Measurements from ENCODE around the gene ID2. TPM values are rescaled to one million over a fixed set of nuclear protein-coding genes. Genes with fewer than 3 reads are reported as not detected.
A peak's percentile ranks its signal among the peaks of the same experiment; 100 is the strongest.

ID2 gene
- total RNA-seq, 2 experiments from 2014 or later, result 126 to 134 TPM

DNA sequence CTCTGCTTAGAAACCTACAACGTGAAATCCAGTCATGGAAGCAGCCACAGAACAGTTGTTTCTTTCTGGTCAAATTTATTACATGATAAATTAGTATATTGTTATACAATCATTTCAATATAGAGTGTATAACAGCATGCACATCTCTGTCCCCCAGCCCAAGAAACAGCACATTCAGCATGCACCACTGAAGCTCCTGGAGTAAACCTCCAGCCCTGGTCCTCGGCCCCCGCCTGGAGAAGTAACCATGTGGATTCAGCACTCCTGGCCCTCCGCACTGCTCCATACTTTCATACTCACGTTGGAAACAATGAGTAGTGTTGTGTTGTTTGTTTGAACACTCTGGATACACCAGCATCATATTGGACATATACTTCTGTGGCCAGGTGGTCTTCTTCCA is 15.3 kb upstream of the ID2 start:
- H3K4me1 Mint-ChIP-seq, result peaks cover 22% of the 10 kb centered on the region
- no peak overlapping the region for H3K27ac Mint-ChIP-seq
- DNase-seq, result no peak
- no peaks in the 10 kb centered on the region for H3K36me3 Mint-ChIP-seq (ENCODE audit: low read depth)
- H3K27me3 Mint-ChIP-seq, result peaks cover 8% of the 10 kb centered on the region
- ChIA-PET CTCF (no interaction called here), POLR2A (no interaction called here)
- H3K4me3 Mint-ChIP-seq, result no peak overlapping the region
- H3K9me3 Mint-ChIP-seq, result peaks cover 3% of the 10 kb centered on the region

DNA sequence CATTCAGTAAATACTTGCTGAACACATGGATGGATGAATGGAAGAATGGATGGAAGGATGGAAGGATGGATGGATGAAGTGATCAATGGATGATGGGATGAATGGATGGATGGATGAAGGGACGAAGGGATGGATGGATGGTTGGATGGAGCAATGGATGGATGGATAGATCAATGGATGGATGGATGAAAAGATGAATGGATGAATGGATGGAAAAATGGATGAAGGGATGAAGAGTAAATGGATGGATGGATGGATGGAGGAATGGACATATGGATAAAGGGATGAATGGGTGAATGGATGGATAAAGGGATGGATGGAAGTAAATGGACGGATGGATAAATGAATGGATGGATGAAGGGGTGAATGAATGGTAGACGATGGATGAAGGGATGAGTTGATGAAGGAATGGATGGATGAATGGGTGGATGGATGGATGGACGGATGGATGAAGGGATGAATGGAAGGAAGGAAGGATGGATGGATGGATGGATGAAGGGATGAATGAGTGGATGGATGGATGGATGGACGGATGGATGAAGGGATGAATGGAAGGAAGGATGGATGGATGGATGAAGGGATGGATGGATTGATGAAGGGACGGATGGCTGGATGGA is 13.9 kb upstream of the ID2 start:
- no peaks in the 10 kb centered on the region for H3K36me3 Mint-ChIP-seq (ENCODE audit: low read depth)
- H3K4me1 Mint-ChIP-seq, result peaks cover 20% of the 10 kb centered on the region
- POLR2A ChIA-PET, result no interaction called here

DNA sequence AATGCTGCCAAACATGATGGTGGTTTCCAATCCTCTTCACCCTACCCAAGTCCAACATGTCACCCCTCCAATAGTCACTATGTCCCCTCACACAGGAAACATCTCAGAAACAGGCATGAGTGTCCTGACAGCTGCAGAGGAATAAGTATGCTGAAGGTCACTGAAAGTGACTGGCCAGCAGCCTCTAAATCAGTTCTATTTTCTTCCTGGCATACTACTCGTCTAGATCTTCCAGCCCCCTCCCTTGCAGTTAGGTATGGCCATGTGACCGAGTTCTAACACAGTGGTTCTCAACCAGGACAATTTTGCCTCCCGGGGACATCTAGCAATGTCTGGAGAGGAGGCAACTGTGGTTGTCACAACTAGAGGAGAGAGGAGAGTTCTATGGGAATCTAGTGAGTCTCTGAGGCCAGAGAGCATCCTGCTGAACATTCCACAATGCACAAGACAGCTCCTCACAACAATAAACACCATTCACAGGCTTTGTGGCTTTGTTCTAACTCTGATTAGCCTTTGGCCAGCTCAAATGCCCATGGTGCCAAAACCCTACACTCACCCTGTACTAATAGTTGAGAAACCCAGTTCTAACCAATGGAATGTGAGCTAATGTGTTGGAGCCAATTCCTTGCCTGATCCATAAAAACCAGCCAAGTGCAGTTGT is 12.6 kb upstream of the ID2 start:
- H3K36me3 Mint-ChIP-seq (ENCODE audit: low read depth), result peaks cover 7% of the 10 kb centered on the region
- no peak overlapping the region for H3K27ac Mint-ChIP-seq
- ChIA-PET POLR2A (no interaction called here), CTCF (interaction anchor here (1.1 to 1.2 kb wide), 2 partner anchors 10 to 13 kb away, joined by 3 to 5 read pairs; partner anchors contain the start of gene ID2)
- DNase-seq, result no peak
- H3K27me3 Mint-ChIP-seq, result peaks cover 18% of the 10 kb centered on the region
- peaks cover 14% of the 10 kb centered on the region for H3K4me1 Mint-ChIP-seq
- H3K9me3 Mint-ChIP-seq, result peaks cover 13% of the 10 kb centered on the region
- H3K4me3 Mint-ChIP-seq, result no peak overlapping the region

More for the DNA sequence above, 13.9 kb upstream of the ID2 start:
- Mint-ChIP-seq H3K27me3 (peaks cover 8% of the 10 kb centered on the region), H3K4me3 (no peak overlapping the region), H3K9me3 (peaks cover 3% of the 10 kb centered on the region), H3K27ac (no peak overlapping the region)
- DNase-seq, result no peak
- CTCF ChIA-PET, result no interaction called here

DNA sequence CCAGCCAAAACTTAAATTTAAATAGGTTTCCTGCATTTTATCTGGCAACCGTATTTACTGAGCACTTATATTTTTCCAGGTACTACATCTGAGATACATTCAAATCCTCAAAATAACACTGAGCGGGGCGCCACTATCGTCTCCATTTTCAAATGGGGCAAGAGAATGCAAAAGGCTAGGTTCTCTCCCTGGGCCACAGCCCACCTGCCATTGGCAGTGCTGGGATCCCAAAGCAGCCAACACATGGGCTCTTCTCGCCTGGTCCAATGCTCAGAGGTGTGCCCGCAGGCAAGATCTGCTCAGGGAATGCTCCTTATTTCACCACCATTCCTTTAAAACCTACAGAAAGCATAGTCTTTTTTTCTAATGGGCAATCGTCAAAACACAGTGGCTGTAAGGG is 11.3 kb upstream of the ID2 start:
- H3K27ac Mint-ChIP-seq, result no peak overlapping the region
- H3K36me3 Mint-ChIP-seq (ENCODE audit: low read depth), result peaks cover 15% of the 10 kb centered on the region
- H3K4me1 Mint-ChIP-seq, result peaks cover 2% of the 10 kb centered on the region
- DNase-seq, result no peak
- H3K4me3 Mint-ChIP-seq, result no peak overlapping the region
- peaks cover 28% of the 10 kb centered on the region for H3K27me3 Mint-ChIP-seq
- CTCF ChIA-PET, result interaction anchor here (1.1 kb wide), 1 partner anchor 11 kb away, joined by 3 read pairs; the partner anchor contains the start of gene ID2
- POLR2A ChIA-PET, result no interaction called here
- H3K9me3 Mint-ChIP-seq, result peaks cover 16% of the 10 kb centered on the region

DNA sequence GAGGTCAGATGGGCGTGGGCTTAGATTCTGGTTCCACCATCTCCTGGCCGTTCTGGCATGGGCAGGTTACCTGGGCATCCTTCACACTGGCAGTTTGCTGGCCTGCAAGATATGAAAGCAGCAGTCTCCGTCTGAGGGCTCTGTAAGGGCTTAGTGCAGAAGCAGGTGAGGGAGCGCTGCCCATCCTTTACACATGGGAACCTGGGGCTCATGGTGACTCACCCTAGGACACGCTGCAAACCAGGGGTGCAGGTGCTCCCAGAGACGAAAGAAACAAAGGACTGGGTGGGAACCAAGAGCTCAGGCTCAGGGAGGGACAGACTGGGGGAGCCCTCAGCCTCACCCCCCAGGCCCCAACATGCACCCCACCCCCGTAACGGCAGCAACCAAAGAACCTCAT is 10.7 kb upstream of the ID2 start:
- POLR2A ChIA-PET, result no interaction called here
- no peak overlapping the region for H3K4me3 Mint-ChIP-seq

DNA sequence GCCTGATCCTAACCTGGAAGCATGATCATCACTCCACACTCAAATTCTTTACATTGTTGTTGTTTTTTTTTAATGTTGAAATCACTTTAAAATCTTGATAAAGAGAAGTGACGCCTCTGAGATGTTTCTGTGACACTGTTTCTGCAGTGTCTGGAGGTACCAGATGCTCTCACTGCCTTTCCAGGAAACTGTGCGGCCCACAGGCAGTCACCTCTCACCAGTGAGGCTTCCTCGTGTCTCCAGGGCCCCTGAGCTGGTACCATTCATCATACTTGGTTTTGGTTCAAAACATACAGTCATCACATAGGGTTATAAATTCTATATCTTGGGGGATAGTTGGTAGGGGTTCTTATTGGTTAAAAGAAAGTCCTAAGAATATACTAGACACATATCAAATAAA is 10.1 kb upstream of the ID2 start:
- Mint-ChIP-seq H3K36me3 (ENCODE audit: low read depth) (peaks cover 22% of the 10 kb centered on the region), H3K4me3 (no peak overlapping the region), H3K27me3 (peaks cover 39% of the 10 kb centered on the region), H3K27ac (no peak overlapping the region), H3K9me3 (peaks cover 20% of the 10 kb centered on the region), H3K4me1 (peaks cover 7% of the 10 kb centered on the region)
- no peak for DNase-seq
- POLR2A ChIA-PET, result no interaction called here
- CTCF ChIA-PET, result interaction anchor here (0.7 to 0.8 kb wide), 2 partner anchors 18 to 125 kb away, joined by 3 read pairs; no protein-coding TSS in a partner anchor

More for the DNA sequence above, 10.7 kb upstream of the ID2 start:
- Mint-ChIP-seq H3K4me1 (peaks cover 4% of the 10 kb centered on the region), H3K36me3 (ENCODE audit: low read depth) (peaks cover 21% of the 10 kb centered on the region), H3K27me3 (peaks cover 34% of the 10 kb centered on the region), H3K9me3 (peaks cover 20% of the 10 kb centered on the region), H3K27ac (no peak overlapping the region)
- DNase-seq, result no peak
- CTCF ChIA-PET, result no interaction called here

DNA sequence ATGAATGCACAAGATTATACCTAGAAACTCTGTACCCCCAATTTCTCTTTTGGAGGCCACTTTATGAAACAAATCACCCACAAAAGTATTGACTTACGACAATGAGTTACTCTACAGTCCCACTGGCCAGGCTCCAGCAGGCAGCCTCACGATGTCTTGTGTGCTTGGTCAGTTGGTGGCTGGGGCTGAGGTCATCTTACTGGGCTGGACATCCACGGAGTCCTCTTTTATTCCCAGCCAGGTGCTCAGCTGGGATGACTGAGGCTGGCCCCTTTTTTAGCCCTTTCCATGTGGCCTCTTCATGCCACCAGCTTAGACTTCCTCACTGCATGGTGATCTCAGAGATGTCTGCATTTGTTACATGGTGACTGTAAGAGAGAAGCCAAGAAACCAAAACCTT is 8.9 kb upstream of the ID2 start:
- Mint-ChIP-seq H3K27me3 (peaks cover 50% of the 10 kb centered on the region), H3K4me3 (no peak overlapping the region), H3K4me1 (peaks cover 17% of the 10 kb centered on the region), H3K9me3 (peaks cover 20% of the 10 kb centered on the region), H3K36me3 (ENCODE audit: low read depth) (peaks cover 22% of the 10 kb centered on the region), H3K27ac (no peak overlapping the region)
- no peak for DNase-seq
- ChIA-PET POLR2A (no interaction called here), CTCF (interaction anchor here (0.8 kb wide), 1 partner anchor 19 kb away, joined by 3 read pairs; no protein-coding TSS in a partner anchor)

DNA sequence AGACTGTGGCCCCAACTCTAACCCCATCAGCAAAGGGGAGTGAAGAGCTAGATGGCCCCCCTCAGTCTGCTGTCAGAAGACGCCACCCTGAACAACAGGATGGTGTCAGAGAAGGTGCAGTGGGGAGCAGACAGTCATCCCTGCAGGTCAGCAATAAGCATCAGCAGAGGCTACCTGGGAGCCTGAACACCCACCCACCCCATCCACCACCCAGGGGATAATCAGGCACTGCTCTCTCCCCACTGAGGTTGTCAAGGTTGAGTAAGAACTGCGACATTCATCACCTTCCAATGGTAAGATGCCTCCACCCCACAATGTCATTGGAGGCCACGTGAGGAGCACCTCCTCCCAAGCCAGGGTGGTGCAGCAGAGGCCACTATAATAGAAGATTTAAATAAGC is 8.5 kb upstream of the ID2 start:
- Mint-ChIP-seq H3K36me3 (ENCODE audit: low read depth) (peaks cover 22% of the 10 kb centered on the region), H3K4me3 (no peak overlapping the region), H3K4me1 (peaks cover 21% of the 10 kb centered on the region), H3K27me3 (peaks cover 52% of the 10 kb centered on the region), H3K27ac (no peak overlapping the region), H3K9me3 (peaks cover 20% of the 10 kb centered on the region)
- POLR2A ChIA-PET, result no interaction called here
- no peak for DNase-seq
- CTCF ChIA-PET, result no interaction called here

DNA sequence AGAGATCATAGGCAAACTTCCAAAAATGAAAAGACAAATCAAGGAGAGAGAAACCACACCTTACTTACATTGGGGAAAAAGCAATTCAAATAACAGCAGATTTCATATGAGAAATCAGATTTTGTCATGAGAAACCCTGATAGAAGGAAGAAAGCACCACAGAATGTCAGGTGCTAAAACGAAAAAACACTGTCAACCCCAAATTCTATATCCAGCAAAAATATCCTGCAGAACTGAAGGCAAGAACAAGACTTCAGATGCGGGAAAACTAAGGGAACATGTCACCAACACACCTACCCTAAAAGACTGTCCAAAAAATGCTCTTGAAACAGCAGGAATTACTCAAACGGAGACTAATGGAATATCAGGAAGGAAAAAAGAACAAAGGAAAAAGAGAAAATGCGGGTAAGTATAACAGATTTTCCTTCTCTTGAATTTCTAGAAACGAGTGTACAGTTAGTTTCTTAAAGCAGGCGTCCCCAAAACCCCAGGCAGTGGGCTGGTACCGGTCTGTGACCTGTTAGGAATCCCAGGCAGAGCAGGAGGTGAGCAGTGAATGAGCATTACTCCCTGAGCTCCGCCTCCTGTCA is 7.3 kb upstream of the ID2 start:
- ChIA-PET CTCF (no interaction called here), POLR2A (no interaction called here)
- Mint-ChIP-seq H3K27ac (no peak overlapping the region), H3K27me3 (peaks cover 52% of the 10 kb centered on the region), H3K4me1 (peaks cover 25% of the 10 kb centered on the region), H3K4me3 (no peak overlapping the region), H3K36me3 (ENCODE audit: low read depth) (peaks cover 22% of the 10 kb centered on the region), H3K9me3 (peaks cover 20% of the 10 kb centered on the region)
- DNase-seq, result no peak

DNA sequence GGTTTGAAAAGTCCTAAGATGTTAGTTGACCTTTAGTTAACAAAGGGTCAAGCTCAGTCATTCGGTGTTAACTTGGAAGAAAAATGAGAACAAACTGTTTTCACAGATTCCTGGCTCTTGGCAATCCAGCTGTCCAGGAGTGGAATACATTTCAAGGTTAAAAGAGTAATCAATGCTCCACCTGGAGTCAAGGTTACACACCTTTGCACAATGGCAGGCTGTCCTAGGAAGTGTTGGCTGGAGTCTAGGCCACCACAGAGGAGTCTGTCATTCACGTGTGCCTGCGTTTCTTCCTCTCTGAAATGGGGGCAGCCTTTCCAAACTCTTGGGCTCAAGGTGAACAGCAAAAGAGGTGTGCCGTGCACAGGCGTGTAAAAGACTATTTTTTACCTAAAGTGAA is 6.3 kb upstream of the ID2 start:
- CTCF ChIA-PET, result no interaction called here
- H3K9me3 Mint-ChIP-seq, result peaks cover 20% of the 10 kb centered on the region
- peaks cover 22% of the 10 kb centered on the region for H3K36me3 Mint-ChIP-seq (ENCODE audit: low read depth)
- H3K4me3 Mint-ChIP-seq, result no peak overlapping the region
- POLR2A ChIA-PET, result no interaction called here
- peaks cover 52% of the 10 kb centered on the region for H3K27me3 Mint-ChIP-seq
- DNase-seq, result no peak
- H3K27ac Mint-ChIP-seq, result no peak overlapping the region
- H3K4me1 Mint-ChIP-seq, result peaks cover 34% of the 10 kb centered on the region

DNA sequence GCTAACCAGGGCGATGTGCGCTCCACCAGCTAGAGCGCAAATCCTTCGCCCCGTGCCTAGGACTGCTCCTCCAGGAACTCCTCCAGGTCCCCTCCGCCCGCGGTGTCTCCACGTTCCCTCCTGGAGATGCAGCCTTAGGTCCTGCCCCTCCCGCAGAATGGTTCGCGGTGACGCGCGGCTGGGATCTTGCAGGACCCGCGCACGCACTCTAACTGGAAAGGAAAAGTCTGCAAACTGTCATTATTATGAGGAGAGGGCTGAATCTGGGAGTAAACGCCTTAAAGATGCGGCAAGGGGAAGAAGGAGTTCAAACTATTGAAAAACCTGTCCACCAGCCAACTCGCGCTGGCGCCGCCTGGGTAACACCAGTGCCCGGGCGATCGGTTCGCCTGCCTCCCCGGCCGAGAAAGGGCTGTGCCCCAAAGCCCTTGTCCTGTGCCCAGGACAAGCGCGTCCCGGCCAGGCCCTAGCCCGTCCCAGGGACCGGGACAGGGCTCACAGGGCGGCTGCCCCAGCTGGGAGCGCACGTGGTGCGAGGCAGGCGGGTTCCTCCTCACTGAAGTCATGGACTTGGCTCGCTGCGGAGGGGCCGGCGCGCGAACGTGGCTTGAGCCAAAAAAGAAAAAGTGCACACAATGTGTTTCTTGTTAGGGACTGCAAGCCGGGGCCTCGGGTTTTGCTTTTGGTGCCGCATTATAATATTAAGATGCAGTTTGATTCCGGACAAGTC is 5.5 kb upstream of the ID2 start:
- Mint-ChIP-seq H3K27ac (no peak overlapping the region), H3K36me3 (ENCODE audit: low read depth) (peaks cover 22% of the 10 kb centered on the region), H3K4me1 (peaks cover 42% of the 10 kb centered on the region), H3K4me3 (no peak overlapping the region), H3K9me3 (peaks cover 20% of the 10 kb centered on the region), H3K27me3 (peaks cover 49% of the 10 kb centered on the region)
- no peak for DNase-seq
- CTCF ChIA-PET, result no interaction called here
- POLR2A ChIA-PET, result no interaction called here

DNA sequence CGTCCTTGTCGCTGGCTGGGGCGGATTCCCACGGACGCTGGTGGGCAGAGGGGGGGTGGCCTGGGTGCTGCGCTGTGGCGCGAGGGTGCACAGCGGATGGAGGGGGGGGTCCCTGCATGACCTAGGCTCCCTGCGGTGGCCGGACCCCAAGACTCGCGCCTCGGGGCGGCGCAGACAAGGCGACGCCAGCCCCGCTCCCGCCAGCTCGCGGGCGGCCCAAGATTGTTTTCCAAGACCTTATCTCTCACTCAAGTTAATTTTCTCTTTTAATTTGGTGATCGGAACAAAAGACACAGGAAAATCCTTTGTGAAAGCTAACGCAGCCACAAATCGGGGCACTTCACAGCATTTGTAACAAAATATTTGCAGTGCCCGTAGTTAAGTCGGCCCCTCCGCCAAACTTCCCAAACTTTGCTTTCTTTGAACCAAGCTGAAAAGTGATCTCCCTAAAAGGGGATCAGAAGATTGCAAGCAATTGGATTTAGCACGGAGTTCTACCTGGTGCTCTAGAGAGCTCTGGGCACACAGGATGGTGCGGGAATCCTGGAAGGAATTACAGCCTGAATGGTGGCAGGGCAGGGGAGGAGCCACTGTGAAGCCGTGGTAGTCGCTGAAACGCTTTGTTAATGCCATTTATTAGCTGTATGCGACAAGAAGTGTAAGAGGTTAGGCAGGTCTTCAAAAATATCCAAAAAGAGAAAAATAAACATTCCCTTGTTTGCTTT is 4.8 kb upstream of the ID2 start:
- peaks cover 40% of the 10 kb centered on the region for H3K4me1 Mint-ChIP-seq
- peak overlapping the region; percentile 83 for H3K27ac Mint-ChIP-seq
- H3K9me3 Mint-ChIP-seq, result peaks cover 20% of the 10 kb centered on the region
- H3K36me3 Mint-ChIP-seq (ENCODE audit: low read depth), result peaks cover 24% of the 10 kb centered on the region
- no peak for DNase-seq
- POLR2A ChIA-PET, result no interaction called here
- H3K27me3 Mint-ChIP-seq, result peaks cover 47% of the 10 kb centered on the region
- H3K4me3 Mint-ChIP-seq, result peak overlapping the region; percentile 92
- CTCF ChIA-PET, result interaction anchor here (0.8 to 1.0 kb wide), 2 partner anchors 65 to 1103 kb away, joined by 3 read pairs; no protein-coding TSS in a partner anchor
